ENCODE data around the gene PROK1.

The PROK1 gene

DNA sequence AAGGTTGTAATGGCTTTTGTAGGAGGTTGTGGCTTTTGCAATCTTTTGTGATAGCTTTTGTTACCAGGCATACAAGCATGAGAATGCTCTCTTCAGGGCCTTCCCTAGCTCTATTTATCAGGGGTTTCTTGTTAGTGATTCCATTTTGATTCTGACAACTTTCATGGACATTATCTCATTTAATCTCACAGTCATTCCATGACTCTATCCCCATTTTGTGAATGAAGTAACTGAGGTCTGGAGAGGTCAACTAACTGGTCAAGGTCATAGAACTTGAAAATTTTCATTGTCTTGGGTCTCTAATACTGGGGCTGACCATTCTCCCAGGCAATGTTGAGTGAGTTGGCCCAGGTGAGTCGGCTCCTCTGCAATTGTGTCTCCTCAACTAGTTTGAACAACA lies 32.2 kb upstream of the PROK1 start:
- no peak for DNase-seq (ENCODE audit: low read depth, low spot score)
- no peaks in the 10 kb centered on the region for H3K27me3 ChIP-seq (ENCODE audit: control insufficient read depth, insufficient read depth, low read length)
- no CpG with 5 or more reads among the region's 1 CpG for WGBS (ENCODE audit: insufficient coverage, insufficient read length)
- H3K9me3 ChIP-seq (ENCODE audit: control insufficient read depth, insufficient read depth, low read length) = no peaks in the 10 kb centered on the region
- no peak overlapping the region for H3K4me3 ChIP-seq (ENCODE audit: low read length)
- no peaks in the 10 kb centered on the region for H3K36me3 ChIP-seq (ENCODE audit: control insufficient read depth, insufficient read depth, low read length)
- H3K4me1 ChIP-seq (ENCODE audit: control insufficient read depth, insufficient read depth, low read length) = no peaks in the 10 kb centered on the region
- no peak overlapping the region for H3K27ac ChIP-seq (ENCODE audit: low read length)

DNA sequence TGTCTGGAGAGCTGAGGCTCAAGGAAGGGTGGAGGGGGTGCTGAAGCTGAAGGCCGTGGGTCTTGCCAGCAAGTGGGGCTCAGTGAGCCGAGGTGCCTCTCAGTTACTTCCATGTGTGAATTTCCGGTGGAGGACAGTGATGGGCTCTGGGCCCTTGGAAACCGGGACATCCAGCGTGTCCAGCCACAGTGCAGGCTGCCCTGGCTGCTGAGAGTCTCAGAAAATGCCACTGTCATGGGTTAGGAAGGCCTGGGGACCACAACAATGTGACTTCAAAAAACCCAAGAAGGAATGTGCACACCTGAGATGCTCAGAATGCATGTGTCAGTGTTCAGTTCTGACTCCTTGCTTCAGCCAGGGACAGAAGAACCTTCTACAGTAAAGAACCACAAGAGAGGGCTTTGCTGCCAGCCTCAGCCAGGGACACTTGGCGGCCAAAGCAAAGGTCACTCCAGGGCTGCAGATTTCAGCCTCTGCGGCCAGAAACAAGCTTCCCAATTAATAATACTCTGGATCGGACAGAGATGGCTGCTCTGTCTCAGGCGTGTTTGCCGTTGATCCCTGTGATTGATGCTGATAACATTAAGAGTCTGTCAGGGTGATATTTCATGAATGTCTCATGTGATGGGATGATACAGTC lies 30.8 kb upstream of the PROK1 start:
- no peaks in the 10 kb centered on the region for H3K27me3 ChIP-seq (ENCODE audit: control insufficient read depth, insufficient read depth, low read length)
- no peak for DNase-seq (ENCODE audit: low read depth, low spot score)
- H3K4me3 ChIP-seq (ENCODE audit: low read length) = no peak overlapping the region
- no peaks in the 10 kb centered on the region for H3K9me3 ChIP-seq (ENCODE audit: control insufficient read depth, insufficient read depth, low read length)
- H3K36me3 ChIP-seq (ENCODE audit: control insufficient read depth, insufficient read depth, low read length) = no peaks in the 10 kb centered on the region
- no peaks in the 10 kb centered on the region for H3K4me1 ChIP-seq (ENCODE audit: control insufficient read depth, insufficient read depth, low read length)
- H3K27ac ChIP-seq (ENCODE audit: low read length) = no peak overlapping the region
- no CpG with 5 or more reads among the region's 10 CpGs for WGBS (ENCODE audit: insufficient coverage, insufficient read length)

DNA sequence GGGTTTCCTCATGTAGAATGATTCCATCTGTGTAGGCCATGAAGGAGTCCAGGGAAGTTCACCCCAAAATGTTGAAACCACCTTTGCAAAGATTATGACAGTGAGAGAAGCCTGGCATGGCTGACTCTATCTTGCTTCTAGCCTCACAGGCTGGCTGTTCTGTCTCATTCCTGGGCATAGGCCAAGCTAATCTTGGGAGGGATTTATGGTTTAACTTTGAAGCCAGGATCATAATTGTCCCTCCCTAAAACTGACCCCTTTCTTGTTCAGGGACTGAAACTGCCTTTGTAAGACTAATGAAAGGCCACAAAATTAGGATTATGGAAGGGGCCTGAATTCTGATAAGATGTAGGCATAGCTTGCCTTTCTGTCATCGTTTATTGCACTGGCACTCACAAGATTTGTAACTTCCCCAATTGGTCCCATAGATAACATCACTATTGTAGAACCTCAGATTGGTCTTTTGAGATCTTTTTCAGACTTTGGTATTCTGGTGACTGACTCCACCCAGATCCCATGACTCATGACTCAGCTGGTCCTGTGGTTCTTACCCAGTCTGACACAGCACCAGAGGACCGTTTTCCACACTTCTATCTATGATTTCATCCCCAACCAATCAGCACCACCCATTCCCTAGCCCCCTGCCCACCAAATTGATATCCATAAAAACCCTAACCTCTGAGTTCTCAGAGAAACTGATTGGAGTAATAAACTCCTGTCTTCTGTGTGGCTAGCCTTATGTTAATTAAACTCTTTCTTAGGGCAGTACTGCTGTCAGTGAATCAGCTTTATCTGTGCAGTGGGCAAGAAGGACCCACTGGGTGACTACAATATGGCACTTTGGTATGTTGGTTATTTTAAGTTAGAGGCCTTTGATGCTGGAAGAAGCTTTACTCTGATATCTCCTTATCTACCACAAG lies 29.8 kb upstream of the PROK1 start:
- DNase-seq (ENCODE audit: low read depth, low spot score) = no peak
- Histone ChIP-seq H3K4me1 (ENCODE audit: control insufficient read depth, insufficient read depth, low read length) (no peaks in the 10 kb centered on the region), H3K27ac (ENCODE audit: low read length) (no peak overlapping the region), H3K9me3 (ENCODE audit: control insufficient read depth, insufficient read depth, low read length) (no peaks in the 10 kb centered on the region), H3K36me3 (ENCODE audit: control insufficient read depth, insufficient read depth, low read length) (no peaks in the 10 kb centered on the region), H3K27me3 (ENCODE audit: control insufficient read depth, insufficient read depth, low read length) (no peaks in the 10 kb centered on the region), H3K4me3 (ENCODE audit: low read length) (no peak overlapping the region)
- WGBS (ENCODE audit: insufficient coverage, insufficient read length) = no CpG with 5 or more reads among the region's 2 CpGs

DNA sequence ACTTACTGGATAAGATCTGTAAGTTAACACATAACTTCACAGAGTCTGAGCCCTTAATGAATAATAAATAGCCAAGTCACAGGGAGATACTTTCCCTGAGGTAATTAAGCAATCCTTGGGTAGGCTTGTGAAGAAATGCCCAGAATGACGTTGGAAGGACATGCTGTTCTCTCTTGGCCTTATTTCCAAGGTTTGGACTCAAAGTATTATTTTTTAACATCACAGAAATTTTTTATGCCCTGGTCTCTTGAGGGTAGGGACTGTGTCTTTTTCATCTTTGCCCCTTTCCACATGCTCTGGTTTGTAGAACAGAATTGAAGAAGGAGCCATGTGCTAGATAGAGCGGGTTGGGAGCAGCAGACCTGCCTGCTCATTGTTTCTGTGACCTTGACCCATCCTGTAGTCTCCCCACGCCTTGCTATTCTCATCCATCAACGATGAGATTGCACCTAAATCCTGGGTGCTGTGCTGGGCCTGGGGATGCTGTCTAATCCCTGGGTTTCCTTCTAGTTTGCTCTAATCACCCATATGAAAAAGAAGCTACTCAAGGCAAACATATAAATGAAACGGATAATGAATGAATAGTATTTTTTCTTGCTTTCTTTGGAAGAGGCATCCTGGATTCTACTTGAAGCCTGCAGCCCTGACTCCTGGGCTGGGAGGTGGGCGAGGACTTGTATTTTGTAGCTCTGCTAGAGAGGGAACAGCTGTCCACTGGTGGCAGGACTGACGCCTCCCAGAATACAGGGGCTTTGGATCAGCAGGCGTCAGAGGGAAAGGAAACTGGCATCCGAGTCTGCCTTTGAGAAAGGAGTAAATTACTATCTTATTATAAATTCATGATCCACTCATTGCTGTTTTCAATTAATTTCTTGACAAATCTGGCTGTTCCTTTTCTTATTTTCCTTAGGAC lies 26.0 kb upstream of the PROK1 start:
- H3K27ac ChIP-seq (ENCODE audit: low read length) = no peak overlapping the region
- no CpG with 5 or more reads among the region's 9 CpGs for WGBS (ENCODE audit: insufficient coverage, insufficient read length)
- no peak for DNase-seq (ENCODE audit: low read depth, low spot score)
- H3K9me3 ChIP-seq (ENCODE audit: control insufficient read depth, insufficient read depth, low read length) = no peaks in the 10 kb centered on the region
- no peaks in the 10 kb centered on the region for H3K4me1 ChIP-seq (ENCODE audit: control insufficient read depth, insufficient read depth, low read length)
- H3K4me3 ChIP-seq (ENCODE audit: low read length) = no peak overlapping the region
- no peaks in the 10 kb centered on the region for H3K27me3 ChIP-seq (ENCODE audit: control insufficient read depth, insufficient read depth, low read length)
- H3K36me3 ChIP-seq (ENCODE audit: control insufficient read depth, insufficient read depth, low read length) = no peaks in the 10 kb centered on the region

DNA sequence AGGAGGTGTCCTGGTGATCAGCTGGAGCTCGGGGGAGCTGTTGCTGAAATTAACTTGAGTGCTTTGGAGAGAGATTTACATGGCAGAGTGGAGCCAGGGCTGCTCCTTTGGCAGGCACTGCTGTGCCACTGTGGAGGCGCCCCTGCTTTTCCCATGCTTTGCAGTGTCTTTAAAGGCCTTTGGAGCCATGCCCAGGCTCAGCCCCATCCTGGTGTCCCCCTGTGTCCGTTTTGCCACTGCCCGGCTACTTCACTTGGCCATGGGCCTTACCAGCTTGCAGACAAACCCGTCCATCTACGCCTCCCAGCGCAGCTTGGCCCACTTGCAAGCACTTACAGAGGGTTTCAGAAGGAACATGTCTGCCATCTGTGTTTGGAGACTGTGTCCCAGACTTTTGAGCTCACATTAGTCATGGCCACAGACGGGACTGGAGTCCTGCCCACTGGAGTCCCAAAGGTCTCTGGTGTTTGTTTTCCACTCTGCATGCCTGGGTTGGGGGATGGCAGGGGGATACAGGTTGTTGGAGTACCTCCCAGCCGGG lies 25.3 kb upstream of the PROK1 start:
- Histone ChIP-seq H3K4me1 (ENCODE audit: control insufficient read depth, insufficient read depth, low read length) (no peaks in the 10 kb centered on the region), H3K36me3 (ENCODE audit: control insufficient read depth, insufficient read depth, low read length) (no peaks in the 10 kb centered on the region), H3K9me3 (ENCODE audit: control insufficient read depth, insufficient read depth, low read length) (no peaks in the 10 kb centered on the region), H3K27me3 (ENCODE audit: control insufficient read depth, insufficient read depth, low read length) (no peaks in the 10 kb centered on the region), H3K4me3 (ENCODE audit: low read length) (no peak overlapping the region), H3K27ac (ENCODE audit: low read length) (no peak overlapping the region)
- no peak for DNase-seq (ENCODE audit: low read depth, low spot score)
- no CpG with 5 or more reads among the region's 9 CpGs for WGBS (ENCODE audit: insufficient coverage, insufficient read length)

DNA sequence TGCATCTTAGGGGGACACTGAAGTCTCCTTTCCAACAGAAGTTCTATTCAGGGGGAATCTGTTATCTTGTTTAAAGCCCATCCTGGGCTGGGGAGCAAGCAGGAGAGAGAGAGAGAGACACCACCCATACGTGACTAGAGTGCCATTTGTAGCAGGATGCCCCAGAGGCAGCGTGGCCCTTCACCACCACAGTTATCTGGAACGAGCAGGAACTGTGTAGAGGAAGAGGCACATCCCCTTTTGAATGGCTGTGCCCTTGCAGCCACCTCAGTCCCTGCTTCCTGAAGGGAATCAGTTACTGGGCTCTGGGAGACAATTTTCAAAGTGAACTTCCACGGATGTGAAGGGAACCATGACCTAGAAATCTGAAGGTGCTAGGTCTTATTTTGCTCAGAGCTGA lies 24.1 kb upstream of the PROK1 start:
- no peaks in the 10 kb centered on the region for H3K36me3 ChIP-seq (ENCODE audit: control insufficient read depth, insufficient read depth, low read length)
- H3K9me3 ChIP-seq (ENCODE audit: control insufficient read depth, insufficient read depth, low read length) = no peaks in the 10 kb centered on the region
- no CpG with 5 or more reads among the region's 4 CpGs for WGBS (ENCODE audit: insufficient coverage, insufficient read length)
- H3K4me3 ChIP-seq (ENCODE audit: low read length) = no peak overlapping the region
- H3K4me1 ChIP-seq (ENCODE audit: control insufficient read depth, insufficient read depth, low read length) = no peaks in the 10 kb centered on the region
- no peak for DNase-seq (ENCODE audit: low read depth, low spot score)
- no peak overlapping the region for H3K27ac ChIP-seq (ENCODE audit: low read length)
- H3K27me3 ChIP-seq (ENCODE audit: control insufficient read depth, insufficient read depth, low read length) = no peaks in the 10 kb centered on the region

DNA sequence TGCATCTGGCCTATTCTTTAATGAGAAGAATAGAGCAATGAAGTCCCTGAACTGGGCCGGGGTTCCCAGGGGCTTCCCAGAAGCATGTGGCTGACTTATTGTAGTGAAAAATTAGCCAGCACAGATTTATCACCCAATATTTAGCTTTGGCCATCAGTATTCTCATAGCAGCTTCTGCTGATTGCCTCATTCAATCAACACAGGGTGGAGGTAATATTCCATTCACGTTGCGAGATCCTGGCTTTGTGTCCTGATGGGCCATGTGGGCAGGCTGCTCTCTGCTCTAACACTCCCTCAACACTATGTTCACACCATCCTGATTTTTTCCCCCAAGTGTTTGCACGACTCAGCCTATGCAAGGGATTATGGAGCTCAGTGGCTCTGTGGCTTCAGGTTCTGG lies 22.0 kb upstream of the PROK1 start:
- no peaks in the 10 kb centered on the region for H3K9me3 ChIP-seq (ENCODE audit: control insufficient read depth, insufficient read depth, low read length)
- no peak overlapping the region for H3K4me3 ChIP-seq (ENCODE audit: low read length)
- DNase-seq (ENCODE audit: low read depth, low spot score) = no peak
- H3K36me3 ChIP-seq (ENCODE audit: control insufficient read depth, insufficient read depth, low read length) = no peaks in the 10 kb centered on the region
- no CpG with 5 or more reads among the region's 4 CpGs for WGBS (ENCODE audit: insufficient coverage, insufficient read length)
- no peak overlapping the region for H3K27ac ChIP-seq (ENCODE audit: low read length)
- no peaks in the 10 kb centered on the region for H3K27me3 ChIP-seq (ENCODE audit: control insufficient read depth, insufficient read depth, low read length)
- 0 out of 2 replicates have a peak, but pooled peaks cover 4% of the 10 kb centered on the region for H3K4me1 ChIP-seq (ENCODE audit: control insufficient read depth, insufficient read depth, low read length)

DNA sequence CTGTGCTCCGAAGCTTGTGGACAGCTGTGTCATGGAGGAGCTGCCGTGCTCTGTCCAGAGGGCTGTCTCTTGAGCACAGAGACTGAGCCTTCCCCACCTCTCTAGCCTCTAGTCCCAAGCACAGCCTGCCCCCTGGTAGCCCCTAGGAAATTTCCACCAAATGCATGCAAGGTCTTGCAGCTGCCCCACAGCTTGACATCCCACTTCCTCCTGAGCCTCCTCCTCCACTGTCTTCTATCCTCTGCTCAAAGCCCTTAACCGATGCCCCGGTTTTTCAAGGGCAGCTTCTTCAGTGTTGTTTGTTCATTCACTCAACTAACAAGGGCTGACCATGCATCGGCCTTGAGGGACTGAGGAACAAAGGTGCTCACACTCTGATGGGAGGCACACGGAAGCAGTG lies 20.6 kb upstream of the PROK1 start:
- no peak overlapping the region for H3K27ac ChIP-seq (ENCODE audit: low read length)
- no peaks in the 10 kb centered on the region for H3K36me3 ChIP-seq (ENCODE audit: control insufficient read depth, insufficient read depth, low read length)
- 0 out of 2 replicates have a peak, but pooled peaks cover 4% of the 10 kb centered on the region for H3K4me1 ChIP-seq (ENCODE audit: control insufficient read depth, insufficient read depth, low read length)
- H3K4me3 ChIP-seq (ENCODE audit: low read length) = no peak overlapping the region
- no peaks in the 10 kb centered on the region for H3K9me3 ChIP-seq (ENCODE audit: control insufficient read depth, insufficient read depth, low read length)
- DNase-seq (ENCODE audit: low read depth, low spot score) = no peak
- no CpG with 5 or more reads among the region's 6 CpGs for WGBS (ENCODE audit: insufficient coverage, insufficient read length)
- no peaks in the 10 kb centered on the region for H3K27me3 ChIP-seq (ENCODE audit: control insufficient read depth, insufficient read depth, low read length)

DNA sequence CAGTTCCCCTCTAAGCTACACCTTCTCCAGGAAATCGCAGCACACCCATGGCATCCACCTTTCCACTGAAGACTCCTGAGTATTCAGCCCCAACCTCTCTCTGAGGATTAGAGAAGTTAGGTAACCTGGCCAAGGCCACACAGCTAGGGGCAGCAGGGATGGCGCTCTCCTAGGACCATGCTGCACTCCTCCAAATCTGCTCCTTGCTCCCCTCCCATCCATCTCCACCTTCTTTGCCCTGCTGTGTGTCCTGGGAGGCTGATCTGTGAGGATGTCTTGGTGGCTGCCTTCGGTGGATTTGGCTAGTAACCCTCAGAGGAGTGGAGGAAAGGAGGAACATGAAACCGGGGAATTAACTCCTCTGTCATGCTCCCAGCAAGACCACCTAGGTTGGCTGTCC lies 20.0 kb upstream of the PROK1 start:
- WGBS (ENCODE audit: insufficient coverage, insufficient read length) = no CpG with 5 or more reads among the region's 4 CpGs
- H3K4me3 ChIP-seq (ENCODE audit: low read length) = no peak overlapping the region
- H3K9me3 ChIP-seq (ENCODE audit: control insufficient read depth, insufficient read depth, low read length) = no peaks in the 10 kb centered on the region
- no peaks in the 10 kb centered on the region for H3K36me3 ChIP-seq (ENCODE audit: control insufficient read depth, insufficient read depth, low read length)
- 0 out of 2 replicates have a peak, but pooled peaks cover 4% of the 10 kb centered on the region for H3K4me1 ChIP-seq (ENCODE audit: control insufficient read depth, insufficient read depth, low read length)
- DNase-seq (ENCODE audit: low read depth, low spot score) = no peak
- H3K27ac ChIP-seq (ENCODE audit: low read length) = no peak overlapping the region
- H3K27me3 ChIP-seq (ENCODE audit: control insufficient read depth, insufficient read depth, low read length) = no peaks in the 10 kb centered on the region

DNA sequence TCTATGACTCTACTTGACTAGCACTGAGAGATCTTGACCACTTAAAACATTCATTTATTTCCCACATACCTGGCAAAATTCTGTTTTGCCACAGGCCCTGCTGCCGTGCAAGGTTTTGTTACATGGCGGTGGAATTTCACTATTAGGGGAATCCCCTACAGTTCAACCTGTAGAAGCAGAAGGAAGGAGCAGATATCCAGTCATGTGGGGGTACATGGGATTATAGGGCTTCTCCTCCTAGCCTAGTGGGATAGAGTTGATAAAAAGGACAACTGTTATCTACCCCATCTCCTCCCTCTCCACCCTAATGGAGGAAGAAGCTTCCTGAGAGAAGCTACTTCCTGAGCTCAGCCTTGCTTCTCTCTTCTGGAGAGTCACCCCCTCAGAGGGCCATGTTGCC lies 17.7 kb upstream of the PROK1 start:
- H3K27me3 ChIP-seq (ENCODE audit: control insufficient read depth, insufficient read depth, low read length) = no peaks in the 10 kb centered on the region
- no peak overlapping the region for H3K4me3 ChIP-seq (ENCODE audit: low read length)
- DNase-seq (ENCODE audit: low read depth, low spot score) = no peak
- no CpG with 5 or more reads among the region's 2 CpGs for WGBS (ENCODE audit: insufficient coverage, insufficient read length)
- H3K4me1 ChIP-seq (ENCODE audit: control insufficient read depth, insufficient read depth, low read length) = 0 out of 2 replicates have a peak, but pooled peaks cover 4% of the 10 kb centered on the region
- no peaks in the 10 kb centered on the region for H3K36me3 ChIP-seq (ENCODE audit: control insufficient read depth, insufficient read depth, low read length)
- H3K27ac ChIP-seq (ENCODE audit: low read length) = no peak overlapping the region
- no peaks in the 10 kb centered on the region for H3K9me3 ChIP-seq (ENCODE audit: control insufficient read depth, insufficient read depth, low read length)

All from iPS DF 6.9 (cell line).